ENCODE measurements around the gene PBRM1.

Gene PBRM1

GRCh38 chr3:52521881-52522650 is 163.6 kb downstream of the PBRM1 start:
- TF ChIP-seq, protein P1, sequence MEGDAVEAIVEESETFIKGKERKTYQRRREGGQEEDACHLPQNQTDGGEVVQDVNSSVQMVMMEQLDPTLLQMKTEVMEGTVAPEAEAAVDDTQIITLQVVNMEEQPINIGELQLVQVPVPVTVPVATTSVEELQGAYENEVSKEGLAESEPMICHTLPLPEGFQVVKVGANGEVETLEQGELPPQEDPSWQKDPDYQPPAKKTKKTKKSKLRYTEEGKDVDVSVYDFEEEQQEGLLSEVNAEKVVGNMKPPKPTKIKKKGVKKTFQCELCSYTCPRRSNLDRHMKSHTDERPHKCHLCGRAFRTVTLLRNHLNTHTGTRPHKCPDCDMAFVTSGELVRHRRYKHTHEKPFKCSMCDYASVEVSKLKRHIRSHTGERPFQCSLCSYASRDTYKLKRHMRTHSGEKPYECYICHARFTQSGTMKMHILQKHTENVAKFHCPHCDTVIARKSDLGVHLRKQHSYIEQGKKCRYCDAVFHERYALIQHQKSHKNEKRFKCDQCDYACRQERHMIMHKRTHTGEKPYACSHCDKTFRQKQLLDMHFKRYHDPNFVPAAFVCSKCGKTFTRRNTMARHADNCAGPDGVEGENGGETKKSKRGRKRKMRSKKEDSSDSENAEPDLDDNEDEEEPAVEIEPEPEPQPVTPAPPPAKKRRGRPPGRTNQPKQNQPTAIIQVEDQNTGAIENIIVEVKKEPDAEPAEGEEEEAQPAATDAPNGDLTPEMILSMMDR (conservative IDR thresholded peaks at IDR 0.05; ENCODE audit: low read depth), result no peak
- H3K27ac ChIP-seq, result no peak overlapping the region
- POLR2A ChIA-PET (ENCODE audit: low non-redundant PET), result no interaction called here
- CTCF ChIA-PET, result no interaction called here
- DNase-seq (ENCODE audit: low spot score), result no peak

- no peak overlapping the region for H3K27ac ChIP-seq
- TF ChIP-seq, protein P1 (conservative IDR thresholded peaks at IDR 0.05; ENCODE audit: low read depth), result no peak
- ChIA-PET CTCF (no interaction called here), POLR2A (ENCODE audit: low non-redundant PET) (no interaction called here)
- DNase-seq (ENCODE audit: low spot score), result no peak
Observed at GRCh38 chr3:52521488-52521824, 164.3 kb downstream of the PBRM1 start.

DNA sequence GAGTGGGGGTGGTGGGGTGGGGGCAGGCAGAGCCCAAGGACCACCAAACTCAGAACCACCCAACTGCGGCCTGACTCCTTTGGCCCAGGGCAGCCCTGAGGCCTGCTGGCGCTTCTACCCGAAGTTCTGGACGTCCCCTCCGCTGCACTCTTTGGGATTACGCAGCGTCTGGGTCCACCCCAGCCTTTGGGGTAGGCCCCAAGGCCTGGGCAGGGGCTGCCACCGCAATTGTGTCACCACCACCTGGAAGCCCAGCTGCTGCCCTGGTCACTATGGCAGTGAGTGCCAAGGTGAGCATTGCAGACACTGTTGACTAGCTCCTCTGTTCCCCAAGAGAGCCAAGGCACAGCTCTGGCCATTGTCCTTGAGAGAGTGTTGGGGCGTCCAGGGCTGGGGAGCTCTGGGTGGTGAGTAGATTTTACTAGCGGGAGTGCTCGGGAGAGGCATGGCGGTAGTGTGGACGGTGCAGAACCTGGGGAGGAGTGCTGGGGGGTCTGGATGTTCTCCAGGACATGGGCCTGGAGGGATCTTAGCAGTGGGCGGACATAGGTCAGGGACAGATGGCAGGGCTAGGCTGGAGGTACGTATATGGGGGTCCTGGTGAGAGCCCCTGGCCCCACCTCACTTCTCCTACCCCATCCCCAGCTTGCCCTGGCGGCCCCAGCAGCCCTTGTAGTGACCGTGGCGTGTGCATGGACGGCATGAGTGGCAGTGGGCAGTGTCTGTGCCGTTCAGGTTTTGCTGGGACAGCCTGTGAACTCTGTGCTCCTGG is 164.8 kb downstream of the PBRM1 start:
- CTCF ChIA-PET, result no interaction called here
- TF ChIP-seq, protein P1 (conservative IDR thresholded peaks at IDR 0.05; ENCODE audit: low read depth), result no peak
- POLR2A ChIA-PET (ENCODE audit: low non-redundant PET), result no interaction called here
- DNase-seq (ENCODE audit: low spot score), result no peak
- H3K27ac ChIP-seq, result no peak overlapping the region

DNA sequence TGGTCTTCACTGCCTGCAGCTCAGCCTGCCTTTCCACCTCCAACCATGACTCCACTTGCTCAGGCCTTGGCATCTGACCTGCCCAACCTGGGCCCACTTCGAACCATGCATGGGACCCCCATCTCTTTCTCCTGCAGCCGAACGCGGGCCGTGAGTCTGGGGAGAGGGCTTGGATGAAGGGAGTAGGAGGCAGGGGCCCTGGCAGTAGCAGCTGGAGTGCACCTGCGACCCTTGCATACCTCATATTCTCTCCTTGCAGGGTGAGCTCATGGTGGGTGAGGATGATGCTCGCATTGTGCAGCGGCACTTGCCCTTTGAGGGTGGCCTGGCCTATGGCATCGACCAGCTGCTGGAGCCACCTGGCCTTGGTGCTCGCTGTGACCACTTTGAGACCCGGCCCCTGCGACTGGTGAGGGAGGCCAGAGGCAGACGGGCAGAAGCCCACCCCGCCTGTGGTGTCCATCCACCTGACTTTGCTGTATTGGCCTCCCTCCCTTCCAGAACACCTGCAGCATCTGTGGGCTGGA is 165.5 kb downstream of the PBRM1 start:
- TF ChIP-seq, protein P1 (conservative IDR thresholded peaks at IDR 0.05; ENCODE audit: low read depth), result no peak
- ChIA-PET POLR2A (ENCODE audit: low non-redundant PET) (no interaction called here), CTCF (interaction anchor here (1.0 kb wide), 1 partner anchor 10 kb away, joined by 6 read pairs; no protein-coding TSS in a partner anchor)
- no peak for DNase-seq (ENCODE audit: low spot score)
- H3K27ac ChIP-seq, result 0 out of 2 replicates have a peak overlapping the region, but pooled peaks have one; percentile 21

GRCh38 chr3:52519445-52520140 is 166.1 kb downstream of the PBRM1 start:
- H3K27ac ChIP-seq, result peak overlapping the region; percentile 21; the same call in 1 of the 2 replicates
- ChIA-PET POLR2A (ENCODE audit: low non-redundant PET) (no interaction called here), CTCF (interaction anchor here (1.0 kb wide), 1 partner anchor 9 kb away, joined by 6 read pairs; no protein-coding TSS in a partner anchor)
- TF ChIP-seq, protein P1 (conservative IDR thresholded peaks at IDR 0.05; ENCODE audit: low read depth), result no peak
- no peak for DNase-seq (ENCODE audit: low spot score)
